A673 (cell line): ENCODE results near the gene LMBR1. TPM values are rescaled to one million over a fixed set of nuclear protein-coding genes. Genes with fewer than 3 reads are reported as not detected.
A peak's percentile ranks its signal among the peaks of the same experiment; 100 is the strongest.

Source experiments
- BruUV-seq: library from RNA; stranded (reverse); fragments of 400-500 nt; replicated peaks from 2 replicates; lab custom pipeline; 2021; lab: Mats Ljungman, UMichigan
- CTCF ChIA-PET: fragments of 300-600 bp; sonication (Branson Sonifier 250); formaldehyde crosslinking; loops from one replicate; lab custom pipeline; 2022; ENCODE audit warnings: antibody characterized with exemption; lab: Charles Lee
- POLR2A ChIA-PET: fragments of 300-600 bp; sonication (Branson Sonifier 250); formaldehyde crosslinking; loops from one replicate; lab custom pipeline; 2022; ENCODE audit warnings: antibody characterized with exemption; ENCODE audit not compliant: low non-redundant PET; lab: Charles Lee
- DNase-seq: peaks from one replicate; pipeline ENCODE4 v3.0.0-alpha.2; 2015; ENCODE audit warnings: low spot score
- H3K27ac ChIP-seq: fragments of 200-600 bp; sonication (generic); 2 replicates; pipeline ENCODE4 v1.5.1; 2016; ENCODE audit warnings: mixed run types, low read depth, mild to moderate bottlenecking, mixed read lengths, antibody characterized with exemption, low read length; ENCODE audit not compliant: poor library complexity, severe bottlenecking
- H3K27me3 ChIP-seq: fragments of 200-600 bp; sonication (generic); replicated peaks from 2 replicates; pipeline ENCODE4 v1.6.1; 2017; ENCODE audit warnings: mixed run types, low read depth, mild to moderate bottlenecking, mixed read lengths, antibody characterized with exemption, low read length; ENCODE audit not compliant: insufficient read depth, poor library complexity
- H3K36me3 ChIP-seq: fragments of 200-600 bp; sonication (generic); 2 replicates; pipeline ENCODE4 v1.6.1; 2016; ENCODE audit warnings: mixed run types, mild to moderate bottlenecking, mixed read lengths, antibody characterized with exemption, low read length; ENCODE audit not compliant: insufficient read depth, poor library complexity, severe bottlenecking
- H3K4me1 ChIP-seq: fragments of 200-600 bp; sonication (generic); 2 replicates; pipeline ENCODE4 v1.6.1; 2017; ENCODE audit warnings: mixed run types, mild to moderate bottlenecking, mixed read lengths, antibody characterized with exemption, low read length; ENCODE audit not compliant: insufficient read depth, poor library complexity, severe bottlenecking
- H3K4me3 ChIP-seq: fragments of 200-600 bp; sonication (generic); 2 replicates; pipeline ENCODE4 v1.5.1; 2016; ENCODE audit warnings: low read depth, mixed run types, mild to moderate bottlenecking, mixed read lengths, low read length; ENCODE audit not compliant: poor library complexity, severe bottlenecking
- H3K9me3 ChIP-seq: fragments of 200-600 bp; sonication (generic); 2 replicates; pipeline ENCODE4 v1.6.1; 2016; ENCODE audit warnings: mixed run types, low read depth, mild to moderate bottlenecking, mixed read lengths, antibody characterized with exemption, low read length; ENCODE audit not compliant: poor library complexity, severe bottlenecking
- CTCF ChIP-seq: fragments of 300-800, 200-600 bp; sonication (generic); conservative IDR thresholded peaks from 2 replicates; pipeline ENCODE4 v1.5.1; 2017; ENCODE audit warnings: low read depth, mild to moderate bottlenecking, antibody characterized with exemption, low read length, moderate library complexity, mixed read lengths
- EZH2 ChIP-seq: fragments of 200-600 bp; sonication (generic); IDR thresholded peaks from 2 replicates; pipeline ENCODE4 v1.6.1; 2017; ENCODE audit warnings: borderline replicate concordance, low read depth, mild to moderate bottlenecking, mixed read lengths, antibody characterized with exemption, low read length; ENCODE audit not compliant: poor library complexity, severe bottlenecking
- intact Hi-C: fragments of 100-400 bp; cut with micrococcal nuclease; formaldehyde crosslinking; loops from one replicate; pipeline ENCODE4 v1.10.0; 2022; ENCODE audit not compliant: unreplicated experiment
- total RNA-seq: library from RNA; stranded (reverse); gene quantifications from 2 replicates; pipeline ENCODE4 v1.2.3, GENCODE V29; 2021

Gene LMBR1
- total RNA-seq, 1 experiment from 2014 or later: 50.7 TPM

- CTCF ChIA-PET: no interaction called here
- Histone ChIP-seq H3K4me1 (peaks cover 7% of the 10 kb centered on the region), H3K27me3 (no peaks in the 10 kb centered on the region), H3K4me3 (no peak overlapping the region), H3K9me3 (no peaks in the 10 kb centered on the region), H3K27ac (no peak overlapping the region), H3K36me3 (no peaks in the 10 kb centered on the region)
- BruUV-seq: no TSS peak
- DNase-seq: no peak
- POLR2A ChIA-PET: no interaction called here
- intact Hi-C loops: loop anchor here (5.0 kb wide), 1 partner anchor 1033 kb away; no protein-coding TSS in a partner anchor
- TF ChIP-seq CTCF: no peak
- TF ChIP-seq EZH2: no peak
These were observed 63.2 kb downstream of the LMBR1 start for GRCh38 chr7:156829669-156830336.

DNA sequence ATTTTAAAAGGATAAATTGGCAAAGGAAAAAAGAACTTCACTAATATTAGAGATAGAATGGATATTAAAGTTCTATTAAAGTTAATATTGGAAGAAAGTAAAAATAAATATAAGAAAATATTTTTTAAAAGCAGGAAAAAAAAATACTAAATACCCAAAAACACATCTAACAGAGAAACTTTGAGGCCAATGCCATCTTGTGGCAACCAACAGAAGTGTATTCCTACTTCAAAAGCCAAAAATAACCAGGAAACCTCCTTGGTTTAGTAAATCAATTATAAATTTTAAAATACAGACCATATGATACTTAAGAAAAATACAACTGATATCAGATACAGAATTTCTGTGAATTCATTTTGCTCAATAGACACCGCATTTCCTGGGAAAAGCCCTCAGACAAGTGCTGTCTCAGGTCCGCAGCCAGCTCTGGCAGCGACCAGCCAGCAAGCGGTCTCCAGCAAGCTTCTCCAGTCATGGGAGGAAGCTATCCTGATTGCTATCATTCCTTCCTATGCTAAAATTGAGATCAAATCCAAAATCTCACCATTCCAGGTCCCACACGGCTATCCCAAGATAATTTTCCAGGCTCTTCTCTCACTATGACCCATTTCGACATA is 65.3 kb downstream of the LMBR1 start:
- Histone ChIP-seq H3K27me3 (no peaks in the 10 kb centered on the region), H3K9me3 (no peaks in the 10 kb centered on the region), H3K4me1 (no peaks in the 10 kb centered on the region), H3K4me3 (no peak overlapping the region), H3K36me3 (no peaks in the 10 kb centered on the region), H3K27ac (no peak overlapping the region)
- peak; percentile 18 for DNase-seq
- POLR2A ChIA-PET: no interaction called here
- CTCF ChIA-PET: no interaction called here
- BruUV-seq: no TSS peak
- peak; percentile 60; the same call in 1 of the 2 replicates for TF ChIP-seq CTCF
- TF ChIP-seq EZH2: no peak
- intact Hi-C loops: loop anchor here (5.0 kb wide), 1 partner anchor 1030 kb away; no protein-coding TSS in a partner anchor

GRCh38 chr7:156823435-156823834 is 69.5 kb downstream of the LMBR1 start:
- no peaks in the 10 kb centered on the region for H3K36me3 ChIP-seq
- ChIA-PET POLR2A (no interaction called here), CTCF (no interaction called here)
- no peaks in the 10 kb centered on the region for H3K9me3 ChIP-seq
- TF ChIP-seq EZH2: no peak
- TF ChIP-seq CTCF: no peak
- no peaks in the 10 kb centered on the region for H3K4me1 ChIP-seq
- no peak overlapping the region for H3K27ac ChIP-seq
- no peaks in the 10 kb centered on the region for H3K27me3 ChIP-seq
- DNase-seq: no peak
- no peak overlapping the region for H3K4me3 ChIP-seq
- no TSS peak for BruUV-seq
- intact Hi-C loops: no loop called here
